HG02852 (cell line): ENCODE data around the gene ARHGEF6.
A peak's percentile ranks its signal among the peaks of the same experiment; 100 is the strongest.
"Not testable (repeated sequence)": the region's sequence is repeated elsewhere in the genome, so short reads cannot be mapped to it uniquely, and the experiment has no call there.

Experiments
- ATAC-seq: cut with Tn5 transposase; IDR thresholded peaks from one replicate; pipeline ENCODE4 v1.9.1; 2021; ENCODE audit warnings: mild to moderate bottlenecking, moderate library complexity; ENCODE audit not compliant: unreplicated experiment

Gene ARHGEF6

GRCh38 chrX:136780763-136781162, at the start of gene ARHGEF6:
ARHGEF6 (minus strand) TSS chrX:136780932; CDS start chrX:136780882, 50 bp downstream.
- peak; percentile 49 for ATAC-seq

GRCh38 chrX:136829413-136829812, 48.7 kb upstream of the ARHGEF6 start:
- ATAC-seq: no peak

- ATAC-seq: no peak
Measured at GRCh38 chrX:136828830-136829229, 48.1 kb upstream of the ARHGEF6 start.

- no peak for ATAC-seq
Measured at GRCh38 chrX:136827026-136827425, 46.3 kb upstream of the ARHGEF6 start.

GRCh38 chrX:136825771-136826170, 45.0 kb upstream of the ARHGEF6 start:
- no peak for ATAC-seq

- ATAC-seq: no peak
Measured at GRCh38 chrX:136823175-136823574, 42.4 kb upstream of the ARHGEF6 start.

GRCh38 chrX:136822337-136823095, 41.8 kb upstream of the ARHGEF6 start:
- no peak for ATAC-seq

- not testable (repeated sequence) for ATAC-seq
Measured at GRCh38 chrX:136819756-136820155, 39.0 kb upstream of the ARHGEF6 start.

GRCh38 chrX:136819031-136819703, 38.4 kb upstream of the ARHGEF6 start:
- no peak for ATAC-seq

- ATAC-seq: no peak
Measured at GRCh38 chrX:136816975-136817374, 36.2 kb upstream of the ARHGEF6 start.

GRCh38 chrX:136814847-136815750, 34.4 kb upstream of the ARHGEF6 start:
- no peak for ATAC-seq

GRCh38 chrX:136812286-136812685, 31.6 kb upstream of the ARHGEF6 start:
- no peak for ATAC-seq

- ATAC-seq: no peak
Measured at GRCh38 chrX:136810493-136810892, 29.8 kb upstream of the ARHGEF6 start.

- ATAC-seq: no peak
Measured at GRCh38 chrX:136806891-136807410, 26.2 kb upstream of the ARHGEF6 start.

GRCh38 chrX:136802515-136802914, 21.8 kb upstream of the ARHGEF6 start:
- no peak for ATAC-seq

- ATAC-seq: no peak
Measured at GRCh38 chrX:136797787-136798186, 17.1 kb upstream of the ARHGEF6 start.

- not testable (repeated sequence) for ATAC-seq
Measured at GRCh38 chrX:136795132-136795531, 14.4 kb upstream of the ARHGEF6 start.

- not testable (repeated sequence) for ATAC-seq
Measured at GRCh38 chrX:136794660-136795059, 13.9 kb upstream of the ARHGEF6 start.

GRCh38 chrX:136794080-136794479, 13.3 kb upstream of the ARHGEF6 start:
- no peak for ATAC-seq

GRCh38 chrX:136789856-136790255, 9.1 kb upstream of the ARHGEF6 start:
- no peak for ATAC-seq

- ATAC-seq: no peak
Measured at GRCh38 chrX:136784231-136784630, 3.5 kb upstream of the ARHGEF6 start.
